Tibial nerve (tissue), 4 donors: Measurements from ENCODE around the gene EPSTI1.

Source experiments
- EP300 ChIP-seq, 2 donors: sonication (generic); formaldehyde crosslinking; IDR thresholded peaks; one replicate each; pipeline ENCODE4 v1.6.1; 2017; ENCODE audit warnings: antibody characterized with exemption in 2 of 2, mild to moderate bottlenecking in 1 of 2
- POLR2A ChIP-seq, 2 donors: fragments of 450-650 bp; IDR thresholded peaks; one replicate each; pipeline ENCODE4 v1.6.1; 2017; ENCODE audit warnings: antibody characterized with exemption in 2 of 2, mild to moderate bottlenecking in 2 of 2, moderate library complexity in 2 of 2
- TF ChIP-seq, protein P1 (sequence below), 5 experiments: fragments of 200-600 bp in 3 of 5; fragments of 450-650 bp in 2 of 5; sonication (generic) in 3 of 5; IDR thresholded peaks; one replicate each; pipeline ENCODE4 v1.5.1; 2016 to 2019; ENCODE audit warnings: antibody characterized with exemption in 5 of 5, mild to moderate bottlenecking in 3 of 5, moderate library complexity in 2 of 5

DNA sequence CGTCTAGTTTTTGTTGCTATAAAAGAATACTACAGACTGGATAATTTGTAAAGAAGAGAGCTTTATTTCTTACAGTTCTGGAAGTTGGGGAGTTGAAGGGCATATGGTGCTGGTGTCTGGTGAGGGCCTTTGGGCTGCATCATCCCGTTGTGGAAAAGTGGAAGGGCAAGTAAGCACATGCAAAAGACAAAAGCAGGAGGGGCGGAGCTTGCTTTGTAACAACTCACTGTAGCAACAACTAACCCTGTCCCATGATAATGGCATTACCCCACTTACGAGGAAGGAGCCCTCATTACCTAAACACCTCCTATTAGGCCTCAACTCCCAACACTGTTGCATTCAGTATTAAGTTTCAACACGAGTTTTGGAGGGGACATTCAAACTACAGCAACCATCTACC lies 24.2 kb upstream of the EPSTI1 start:
- TF ChIP-seq EP300 (IDR thresholded peaks at IDR 0.05) (no peak), POLR2A (IDR thresholded peaks at IDR 0.05) (no peak)
- TF ChIP-seq, protein P1, sequence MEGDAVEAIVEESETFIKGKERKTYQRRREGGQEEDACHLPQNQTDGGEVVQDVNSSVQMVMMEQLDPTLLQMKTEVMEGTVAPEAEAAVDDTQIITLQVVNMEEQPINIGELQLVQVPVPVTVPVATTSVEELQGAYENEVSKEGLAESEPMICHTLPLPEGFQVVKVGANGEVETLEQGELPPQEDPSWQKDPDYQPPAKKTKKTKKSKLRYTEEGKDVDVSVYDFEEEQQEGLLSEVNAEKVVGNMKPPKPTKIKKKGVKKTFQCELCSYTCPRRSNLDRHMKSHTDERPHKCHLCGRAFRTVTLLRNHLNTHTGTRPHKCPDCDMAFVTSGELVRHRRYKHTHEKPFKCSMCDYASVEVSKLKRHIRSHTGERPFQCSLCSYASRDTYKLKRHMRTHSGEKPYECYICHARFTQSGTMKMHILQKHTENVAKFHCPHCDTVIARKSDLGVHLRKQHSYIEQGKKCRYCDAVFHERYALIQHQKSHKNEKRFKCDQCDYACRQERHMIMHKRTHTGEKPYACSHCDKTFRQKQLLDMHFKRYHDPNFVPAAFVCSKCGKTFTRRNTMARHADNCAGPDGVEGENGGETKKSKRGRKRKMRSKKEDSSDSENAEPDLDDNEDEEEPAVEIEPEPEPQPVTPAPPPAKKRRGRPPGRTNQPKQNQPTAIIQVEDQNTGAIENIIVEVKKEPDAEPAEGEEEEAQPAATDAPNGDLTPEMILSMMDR (IDR thresholded peaks at IDR 0.05) = no peak
